EL (cell line): ENCODE results near the gene SIRPB1.
"Not testable (repeated sequence)": the region's sequence is repeated elsewhere in the genome, so short reads cannot be mapped to it uniquely, and the experiment has no call there.

Experiments used
- DNase-seq: peaks from one replicate; pipeline ENCODE4 v3.0.0-alpha.2; 2016

Gene SIRPB1

GRCh38 chr20:1619861-1620444, at the start of gene SIRPB1:
Gene SIRPB1 (minus strand): TSS chr20:1620009. CDS start chr20:1619944, 65 bp downstream.
- DNase-seq, result no peak

GRCh38 chr20:1669304-1669703, 49.5 kb upstream of the SIRPB1 start:
- peak; percentile 54 for DNase-seq

- no peak for DNase-seq
Measured at GRCh38 chr20:1667502-1668085, 47.8 kb upstream of the SIRPB1 start.

- DNase-seq, result no peak
Measured at GRCh38 chr20:1666802-1667201, 47.0 kb upstream of the SIRPB1 start.

- DNase-seq, result no peak
Measured at GRCh38 chr20:1665345-1665744, 45.5 kb upstream of the SIRPB1 start.

- no peak for DNase-seq
Measured at GRCh38 chr20:1664911-1665310, 45.1 kb upstream of the SIRPB1 start.

GRCh38 chr20:1663917-1664316, 44.1 kb upstream of the SIRPB1 start:
- DNase-seq, result peak; percentile 14

- DNase-seq, result no peak
Measured at GRCh38 chr20:1661542-1662299, 41.9 kb upstream of the SIRPB1 start.

GRCh38 chr20:1660246-1660645, 40.4 kb upstream of the SIRPB1 start:
- DNase-seq, result no peak

- DNase-seq, result no peak
Measured at GRCh38 chr20:1657556-1658334, 37.9 kb upstream of the SIRPB1 start, which contains the start of gene SIRPG. Gene SIRPG (minus strand): TSS chr20:1657779. CDS start chr20:1657714, 65 bp downstream.

GRCh38 chr20:1656844-1657243, 37.0 kb upstream of the SIRPB1 start:
- no peak for DNase-seq

GRCh38 chr20:1654996-1655395, 35.2 kb upstream of the SIRPB1 start:
- DNase-seq, result no peak

- no peak for DNase-seq
Measured at GRCh38 chr20:1652960-1653359, 33.2 kb upstream of the SIRPB1 start.

GRCh38 chr20:1652104-1652503, 32.3 kb upstream of the SIRPB1 start:
- DNase-seq, result no peak

- no peak for DNase-seq
Measured at GRCh38 chr20:1651268-1652058, 31.7 kb upstream of the SIRPB1 start.

GRCh38 chr20:1648101-1648500, 28.3 kb upstream of the SIRPB1 start:
- no peak for DNase-seq

GRCh38 chr20:1646975-1647431, 27.2 kb upstream of the SIRPB1 start:
- DNase-seq, result no peak

- DNase-seq, result no peak
Measured at GRCh38 chr20:1644101-1644962, 24.5 kb upstream of the SIRPB1 start.

GRCh38 chr20:1638643-1639042, 18.8 kb upstream of the SIRPB1 start:
- not testable (repeated sequence) for DNase-seq

- DNase-seq, result no peak
Measured at GRCh38 chr20:1637755-1638154, 17.9 kb upstream of the SIRPB1 start.

- no peak for DNase-seq
Measured at GRCh38 chr20:1637226-1637625, 17.4 kb upstream of the SIRPB1 start.
